Retinal pigment epithelial cell (primary cell): ENCODE results near the gene SHROOM1.

Experiments used
- DNase-seq: peaks from one replicate; pipeline ENCODE4 v3.0.0-alpha.2; 2010; ENCODE audit warnings: low read depth
- H3K4me3 ChIP-seq: 2 replicates; pipeline ENCODE4 v1.5.1; 2011; ENCODE audit warnings: mild to moderate bottlenecking, low read length, control low read depth, moderate library complexity
- CTCF ChIP-seq: conservative IDR thresholded peaks from 2 replicates; pipeline ENCODE4 v1.5.1; 2011; ENCODE audit warnings: low read depth, low read length, control low read depth, inconsistent platforms

SHROOM1 gene

GRCh38 chr5:132872788-132873118, 42.3 kb upstream of the SHROOM1 start:
- no peak for TF ChIP-seq CTCF
- H3K4me3 ChIP-seq, result no peak overlapping the region
- no peak for DNase-seq

- no peak overlapping the region for H3K4me3 ChIP-seq
- no peak for DNase-seq
- TF ChIP-seq CTCF, result no peak
Measured at GRCh38 chr5:132871459-132872284, 41.2 kb upstream of the SHROOM1 start.

- no peak overlapping the region for H3K4me3 ChIP-seq
- no peak for DNase-seq
- TF ChIP-seq CTCF, result no peak
Measured at GRCh38 chr5:132870801-132871200, 40.4 kb upstream of the SHROOM1 start.

DNA sequence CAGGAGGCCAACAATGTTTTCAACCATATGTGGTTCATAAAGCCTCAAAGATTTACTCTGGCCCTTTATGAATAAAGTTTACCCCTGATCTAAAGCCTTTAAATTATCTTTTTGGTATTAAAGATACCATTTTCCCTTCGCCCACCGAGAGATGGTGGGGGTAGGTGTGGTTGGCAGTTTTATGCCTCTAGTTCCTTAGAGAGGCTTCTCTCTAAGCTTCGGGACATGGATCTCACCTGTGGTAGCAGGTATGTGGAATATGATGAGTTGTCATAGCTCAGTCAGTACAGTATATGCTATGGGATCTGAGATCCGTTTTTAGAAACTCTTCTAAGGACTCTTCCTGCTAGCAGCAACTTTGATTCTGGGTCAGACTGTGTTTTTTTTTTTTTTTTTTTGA, 38.3 kb upstream of the SHROOM1 start:
- no peak for TF ChIP-seq CTCF
- no peak for DNase-seq
- no peak overlapping the region for H3K4me3 ChIP-seq

- peak; percentile 5 for TF ChIP-seq CTCF
- DNase-seq, result no peak
- H3K4me3 ChIP-seq, result peak overlapping the region; percentile 95
Measured at GRCh38 chr5:132867046-132867451, 36.6 kb upstream of the SHROOM1 start.

- peak; percentile 99 for DNase-seq
- H3K4me3 ChIP-seq, result peak within 1 kb of the TSS; percentile 95
- TF ChIP-seq CTCF, result peak; percentile 19
Measured at GRCh38 chr5:132866342-132867045, 36.0 kb upstream of the SHROOM1 start, which contains the start of the genes GDF9 and UQCRQ. GDF9 (minus strand) TSS chr5:132866469; CDS start chr5:132864533, 1,936 bp downstream. UQCRQ (plus strand) TSS chr5:132866642; CDS start chr5:132866882, 240 bp downstream.
